ENCODE results near the gene RPS6KB2.
"Not testable (repeated sequence)": the region's sequence is repeated elsewhere in the genome, so short reads cannot be mapped to it uniquely, and the experiment has no call there.

- TF ChIP-seq, protein P1, sequence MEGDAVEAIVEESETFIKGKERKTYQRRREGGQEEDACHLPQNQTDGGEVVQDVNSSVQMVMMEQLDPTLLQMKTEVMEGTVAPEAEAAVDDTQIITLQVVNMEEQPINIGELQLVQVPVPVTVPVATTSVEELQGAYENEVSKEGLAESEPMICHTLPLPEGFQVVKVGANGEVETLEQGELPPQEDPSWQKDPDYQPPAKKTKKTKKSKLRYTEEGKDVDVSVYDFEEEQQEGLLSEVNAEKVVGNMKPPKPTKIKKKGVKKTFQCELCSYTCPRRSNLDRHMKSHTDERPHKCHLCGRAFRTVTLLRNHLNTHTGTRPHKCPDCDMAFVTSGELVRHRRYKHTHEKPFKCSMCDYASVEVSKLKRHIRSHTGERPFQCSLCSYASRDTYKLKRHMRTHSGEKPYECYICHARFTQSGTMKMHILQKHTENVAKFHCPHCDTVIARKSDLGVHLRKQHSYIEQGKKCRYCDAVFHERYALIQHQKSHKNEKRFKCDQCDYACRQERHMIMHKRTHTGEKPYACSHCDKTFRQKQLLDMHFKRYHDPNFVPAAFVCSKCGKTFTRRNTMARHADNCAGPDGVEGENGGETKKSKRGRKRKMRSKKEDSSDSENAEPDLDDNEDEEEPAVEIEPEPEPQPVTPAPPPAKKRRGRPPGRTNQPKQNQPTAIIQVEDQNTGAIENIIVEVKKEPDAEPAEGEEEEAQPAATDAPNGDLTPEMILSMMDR (IDR thresholded peaks at IDR 0.05): not testable (repeated sequence)
- TF ChIP-seq POLR2A (IDR thresholded peaks at IDR 0.05; ENCODE audit: low read depth); POLR2AphosphoS5 (IDR thresholded peaks at IDR 0.05); EP300 (IDR thresholded peaks at IDR 0.05): not testable (repeated sequence)
Measured at GRCh38 chr11:67427364-67427859, 882 bp upstream of the RPS6KB2 start.
